ENCODE data around the gene RBM42. TPM values are rescaled to one million over a fixed set of nuclear protein-coding genes. Genes with fewer than 3 reads are reported as not detected.

The RBM42 gene
- total and polyA plus RNA-seq, 2 of the 13 experiments (the other 11 are each of a cell fraction or from before 2014, with no cell fraction given), result 27.2 to 55.3 TPM

DNA sequence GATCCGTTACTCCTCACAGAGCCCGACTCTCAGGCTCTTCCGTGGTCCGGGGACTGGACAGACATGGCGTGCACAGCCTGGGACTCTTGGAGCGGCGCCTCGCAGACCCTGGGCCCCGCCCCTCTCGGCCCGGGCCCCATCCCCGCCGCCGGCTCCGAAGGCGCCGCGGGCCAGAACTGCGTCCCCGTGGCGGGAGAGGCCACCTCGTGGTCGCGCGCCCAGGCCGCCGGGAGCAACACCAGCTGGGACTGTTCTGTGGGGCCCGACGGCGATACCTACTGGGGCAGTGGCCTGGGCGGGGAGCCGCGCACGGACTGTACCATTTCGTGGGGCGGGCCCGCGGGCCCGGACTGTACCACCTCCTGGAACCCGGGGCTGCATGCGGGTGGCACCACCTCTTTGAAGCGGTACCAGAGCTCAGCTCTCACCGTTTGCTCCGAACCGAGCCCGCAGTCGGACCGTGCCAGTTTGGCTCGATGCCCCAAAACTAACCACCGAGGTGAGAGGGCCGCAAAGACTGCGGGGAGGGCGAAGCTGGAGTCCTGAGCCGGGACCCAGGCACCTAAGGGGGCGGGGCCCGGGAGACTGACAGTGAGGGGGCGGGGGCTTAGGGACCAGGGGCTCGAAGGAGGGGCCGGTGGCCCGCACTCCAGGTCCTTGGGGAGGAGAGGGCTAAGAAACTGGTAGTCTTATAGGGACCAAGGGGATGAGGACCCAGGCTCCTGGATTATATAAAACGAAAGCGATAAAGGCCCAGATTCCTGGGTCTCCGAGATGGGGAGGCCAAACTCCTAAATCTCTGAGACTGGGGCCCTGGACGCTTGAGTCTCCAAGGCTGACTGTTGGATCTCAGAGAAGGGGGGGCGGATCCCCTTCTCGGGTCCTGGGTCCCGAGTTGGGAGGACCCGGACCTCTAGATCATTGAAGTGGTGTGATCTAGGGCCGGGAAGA, 14.7 kb downstream of the RBM42 start (continued):
- peak; percentile 49 for TF ChIP-seq ARID5B (CRISPR knock-in tag; IDR thresholded peaks at IDR 0.05)
- TF ChIP-seq ZNF235 (CRISPR knock-in tag; IDR thresholded peaks at IDR 0.05; ENCODE audit: borderline replicate concordance), result no peak; the same call in 1 of the 2 replicates
- peak; percentile 37; the same call in 1 of the 2 replicates for TF ChIP-seq SP2 (CRISPR knock-in tag; IDR thresholded peaks at IDR 0.05)
- TF ChIP-seq MAFK (conservative IDR thresholded peaks at IDR 0.05 in 1 of 2, IDR thresholded peaks at IDR 0.05 in 1 of 2; ENCODE audit: low read length in 2 of 2), result no peak
- peak; percentile 58; the same call in 1 of the 2 replicates for TF ChIP-seq ZNF776 (CRISPR knock-in tag; IDR thresholded peaks at IDR 0.05)
- TF ChIP-seq, protein P1, sequence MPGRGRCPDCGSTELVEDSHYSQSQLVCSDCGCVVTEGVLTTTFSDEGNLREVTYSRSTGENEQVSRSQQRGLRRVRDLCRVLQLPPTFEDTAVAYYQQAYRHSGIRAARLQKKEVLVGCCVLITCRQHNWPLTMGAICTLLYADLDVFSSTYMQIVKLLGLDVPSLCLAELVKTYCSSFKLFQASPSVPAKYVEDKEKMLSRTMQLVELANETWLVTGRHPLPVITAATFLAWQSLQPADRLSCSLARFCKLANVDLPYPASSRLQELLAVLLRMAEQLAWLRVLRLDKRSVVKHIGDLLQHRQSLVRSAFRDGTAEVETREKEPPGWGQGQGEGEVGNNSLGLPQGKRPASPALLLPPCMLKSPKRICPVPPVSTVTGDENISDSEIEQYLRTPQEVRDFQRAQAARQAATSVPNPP (CRISPR knock-in tag; IDR thresholded peaks at IDR 0.05), result peak; percentile 83; the same call in 1 of the 2 replicates
- no peak for TF ChIP-seq CREM (IDR thresholded peaks at IDR 0.05)
- TF ChIP-seq CREM (CRISPR knock-in tag; IDR thresholded peaks at IDR 0.05), result no peak
- TF ChIP-seq AKAP8 (CRISPR knock-in tag; IDR thresholded peaks at IDR 0.05), result no peak
- peak; percentile 57; the same call in 1 of the 2 replicates for TF ChIP-seq ZBTB14 (CRISPR knock-in tag; IDR thresholded peaks at IDR 0.05)
- TF ChIP-seq TBP (CRISPR knock-in tag; IDR thresholded peaks at IDR 0.05), result no peak
- TF ChIP-seq MTF2 (CRISPR knock-in tag; IDR thresholded peaks at IDR 0.05; ENCODE audit: borderline replicate concordance), result no peak
- TF ChIP-seq TAF1 (CRISPR knock-in tag; IDR thresholded peaks at IDR 0.05), result peak; percentile 93
- TF ChIP-seq MYNN (CRISPR knock-in tag; IDR thresholded peaks at IDR 0.05; ENCODE audit: low read depth), result no peak
- TF ChIP-seq, protein P2, sequence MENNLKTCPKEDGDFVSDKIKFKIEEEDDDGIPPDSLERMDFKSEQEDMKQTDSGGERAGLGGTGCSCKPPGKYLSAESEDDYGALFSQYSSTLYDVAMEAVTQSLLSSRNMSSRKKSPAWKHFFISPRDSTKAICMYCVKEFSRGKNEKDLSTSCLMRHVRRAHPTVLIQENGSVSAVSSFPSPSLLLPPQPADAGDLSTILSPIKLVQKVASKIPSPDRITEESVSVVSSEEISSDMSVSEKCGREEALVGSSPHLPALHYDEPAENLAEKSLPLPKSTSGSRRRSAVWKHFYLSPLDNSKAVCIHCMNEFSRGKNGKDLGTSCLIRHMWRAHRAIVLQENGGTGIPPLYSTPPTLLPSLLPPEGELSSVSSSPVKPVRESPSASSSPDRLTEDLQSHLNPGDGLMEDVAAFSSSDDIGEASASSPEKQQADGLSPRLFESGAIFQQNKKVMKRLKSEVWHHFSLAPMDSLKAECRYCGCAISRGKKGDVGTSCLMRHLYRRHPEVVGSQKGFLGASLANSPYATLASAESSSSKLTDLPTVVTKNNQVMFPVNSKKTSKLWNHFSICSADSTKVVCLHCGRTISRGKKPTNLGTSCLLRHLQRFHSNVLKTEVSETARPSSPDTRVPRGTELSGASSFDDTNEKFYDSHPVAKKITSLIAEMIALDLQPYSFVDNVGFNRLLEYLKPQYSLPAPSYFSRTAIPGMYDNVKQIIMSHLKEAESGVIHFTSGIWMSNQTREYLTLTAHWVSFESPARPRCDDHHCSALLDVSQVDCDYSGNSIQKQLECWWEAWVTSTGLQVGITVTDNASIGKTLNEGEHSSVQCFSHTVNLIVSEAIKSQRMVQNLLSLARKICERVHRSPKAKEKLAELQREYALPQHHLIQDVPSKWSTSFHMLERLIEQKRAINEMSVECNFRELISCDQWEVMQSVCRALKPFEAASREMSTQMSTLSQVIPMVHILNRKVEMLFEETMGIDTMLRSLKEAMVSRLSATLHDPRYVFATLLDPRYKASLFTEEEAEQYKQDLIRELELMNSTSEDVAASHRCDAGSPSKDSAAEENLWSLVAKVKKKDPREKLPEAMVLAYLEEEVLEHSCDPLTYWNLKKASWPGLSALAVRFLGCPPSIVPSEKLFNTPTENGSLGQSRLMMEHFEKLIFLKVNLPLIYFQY (CRISPR knock-in tag; IDR thresholded peaks at IDR 0.05; ENCODE audit: borderline replicate concordance), result peak; percentile 83
- 0 out of 2 replicates have a peak, but pooled peaks have one; percentile 6 for TF ChIP-seq RFX5 (IDR thresholded peaks at IDR 0.05; ENCODE audit: low read depth, low read length)
- TF ChIP-seq ZBTB8A (CRISPR knock-in tag; IDR thresholded peaks at IDR 0.05; ENCODE audit: borderline replicate concordance, low read depth), result no peak
- 0 out of 2 replicates have a peak, but pooled peaks have one; percentile 42 for TF ChIP-seq ZNF205 (CRISPR knock-in tag; IDR thresholded peaks at IDR 0.05)
